Neutrophil (primary cell): ENCODE measurements around the gene ZNF641.
A peak's percentile ranks its signal among the peaks of the same experiment; 100 is the strongest.

Experiments used
- H3K27ac ChIP-seq: fragments of 200-600 bp; sonication (generic); 2 replicates; pipeline ENCODE4 v1.5.1; 2016; ENCODE audit warnings: mild to moderate bottlenecking, moderate library complexity
- H3K27me3 ChIP-seq: fragments of 200-600 bp; sonication (generic); 2 replicates; pipeline ENCODE4 v1.6.0; 2016; ENCODE audit warnings: mild to moderate bottlenecking
- H3K36me3 ChIP-seq: fragments of 200-600 bp; sonication (generic); 2 replicates; pipeline ENCODE4 v1.5.1; 2017
- H3K4me1 ChIP-seq, 2 experiments: fragments of 200-600 bp in 1 of 2; sonication (generic) in 1 of 2; 1 replicate in 1 of 2; 2 replicates in 1 of 2; pipeline versions ENCODE4 v1.5.1 to v1.6.1; 2013 to 2016; ENCODE audit warnings: low read depth in 1 of 2, low read length in 1 of 2, mild to moderate bottlenecking in 1 of 2, moderate library complexity in 1 of 2; ENCODE audit not compliant: control insufficient read depth in 1 of 2, insufficient read depth in 1 of 2
- H3K4me3 ChIP-seq, 2 experiments: fragments of 200-600 bp in 1 of 2; sonication (generic) in 1 of 2; 1 replicate in 1 of 2; 2 replicates in 1 of 2; pipeline ENCODE4 v1.5.1; 2013 to 2016; ENCODE audit warnings: low read depth in 1 of 2, low read length in 1 of 2, mild to moderate bottlenecking in 1 of 2, moderate library complexity in 1 of 2
- H3K9me3 ChIP-seq: fragments of 200-600 bp; sonication (generic); 2 replicates; pipeline ENCODE4 v1.5.1; 2016
- TF ChIP-seq, protein P1 (sequence below): fragments of 200-600 bp; sonication (generic); IDR thresholded peaks from 2 replicates; pipeline ENCODE4 v1.5.1; 2016; ENCODE audit warnings: antibody characterized with exemption

Gene ZNF641

DNA sequence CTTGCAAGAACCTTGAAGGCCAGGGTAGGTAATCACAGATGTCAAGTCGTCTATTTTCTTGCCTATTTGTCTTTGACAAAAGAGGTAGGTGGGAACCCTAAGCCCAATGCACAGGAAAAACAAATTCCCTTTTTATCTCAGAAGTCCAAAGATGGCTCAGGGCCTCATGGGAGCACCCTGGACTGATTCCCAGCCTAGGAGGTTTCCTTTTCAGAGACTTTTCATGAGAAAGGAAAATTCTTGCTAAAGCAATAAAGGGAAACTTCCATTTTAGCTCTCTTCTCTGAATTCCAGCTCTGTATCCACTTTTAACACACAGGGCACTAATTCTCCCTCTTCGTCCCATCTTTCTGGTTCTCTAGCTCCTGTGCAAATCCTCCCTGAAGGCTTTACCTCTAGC, 1.2 kb downstream of the ZNF641 start:
- Histone ChIP-seq H3K9me3 (no peaks in the 10 kb centered on the region), H3K36me3 (peaks cover 36% of the 10 kb centered on the region), H3K4me1 (peaks cover 24 to 26% of the 10 kb centered on the region in 2 experiments), H3K27ac (peak overlapping the region; percentile 95), H3K4me3 (peak overlapping the region; percentile 84), H3K27me3 (peaks cover 10% of the 10 kb centered on the region)
- TF ChIP-seq, protein P1, sequence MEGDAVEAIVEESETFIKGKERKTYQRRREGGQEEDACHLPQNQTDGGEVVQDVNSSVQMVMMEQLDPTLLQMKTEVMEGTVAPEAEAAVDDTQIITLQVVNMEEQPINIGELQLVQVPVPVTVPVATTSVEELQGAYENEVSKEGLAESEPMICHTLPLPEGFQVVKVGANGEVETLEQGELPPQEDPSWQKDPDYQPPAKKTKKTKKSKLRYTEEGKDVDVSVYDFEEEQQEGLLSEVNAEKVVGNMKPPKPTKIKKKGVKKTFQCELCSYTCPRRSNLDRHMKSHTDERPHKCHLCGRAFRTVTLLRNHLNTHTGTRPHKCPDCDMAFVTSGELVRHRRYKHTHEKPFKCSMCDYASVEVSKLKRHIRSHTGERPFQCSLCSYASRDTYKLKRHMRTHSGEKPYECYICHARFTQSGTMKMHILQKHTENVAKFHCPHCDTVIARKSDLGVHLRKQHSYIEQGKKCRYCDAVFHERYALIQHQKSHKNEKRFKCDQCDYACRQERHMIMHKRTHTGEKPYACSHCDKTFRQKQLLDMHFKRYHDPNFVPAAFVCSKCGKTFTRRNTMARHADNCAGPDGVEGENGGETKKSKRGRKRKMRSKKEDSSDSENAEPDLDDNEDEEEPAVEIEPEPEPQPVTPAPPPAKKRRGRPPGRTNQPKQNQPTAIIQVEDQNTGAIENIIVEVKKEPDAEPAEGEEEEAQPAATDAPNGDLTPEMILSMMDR: no peak

GRCh38 chr12:48342980-48343379, 7.7 kb downstream of the ZNF641 start:
- Histone ChIP-seq H3K36me3 (peaks cover 93% of the 10 kb centered on the region), H3K4me3 (no peak overlapping the region), H3K27me3 (no peaks in the 10 kb centered on the region), H3K9me3 (no peaks in the 10 kb centered on the region), H3K27ac (no peak overlapping the region), H3K4me1 (peaks cover 5 to 11% of the 10 kb centered on the region in 2 experiments)
- TF ChIP-seq, protein P1: no peak

GRCh38 chr12:48340943-48341342, 9.8 kb downstream of the ZNF641 start:
- Histone ChIP-seq H3K27me3 (no peaks in the 10 kb centered on the region), H3K4me1 (peaks cover 5 to 11% of the 10 kb centered on the region in 2 experiments), H3K36me3 (peaks cover 73% of the 10 kb centered on the region), H3K27ac (peak overlapping the region; percentile 43), H3K9me3 (no peaks in the 10 kb centered on the region), H3K4me3 (no peak overlapping the region)
- TF ChIP-seq, protein P1: no peak

DNA sequence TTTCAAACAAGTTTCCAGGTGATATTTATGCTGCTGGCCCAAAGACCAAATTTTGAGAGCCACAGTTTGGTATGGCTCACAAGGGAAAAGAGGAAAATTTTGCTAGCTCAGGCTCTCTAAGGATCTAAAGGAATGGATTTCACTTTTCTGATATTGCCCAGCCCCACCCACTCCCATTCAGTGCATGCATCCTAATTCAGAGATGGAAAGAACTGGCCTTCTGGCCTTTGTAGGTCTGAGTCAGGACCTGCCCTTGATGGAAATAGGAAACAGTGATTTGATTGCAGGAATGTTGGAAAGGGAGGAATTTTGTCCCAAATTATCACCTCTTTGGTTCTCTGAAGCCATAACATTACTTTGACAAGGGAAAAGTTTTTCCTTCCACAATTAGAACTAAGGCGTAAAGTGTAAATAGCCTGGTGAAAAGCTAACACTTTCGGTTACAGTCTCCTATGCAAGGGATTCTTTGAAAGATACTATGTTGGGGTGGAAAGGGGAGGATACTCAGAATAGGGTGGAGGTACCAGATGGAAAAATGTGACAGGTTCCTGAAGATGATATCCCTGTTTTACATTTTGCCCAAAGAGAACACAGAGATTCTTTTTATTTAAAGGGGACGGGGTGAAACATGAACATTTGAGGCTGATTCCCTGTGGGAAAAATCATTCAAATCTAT, 11.1 kb downstream of the ZNF641 start:
- H3K4me3 ChIP-seq: no peak overlapping the region
- H3K27me3 ChIP-seq: no peaks in the 10 kb centered on the region
- peaks cover 14 to 18% of the 10 kb centered on the region in 2 experiments for H3K4me1 ChIP-seq
- no peaks in the 10 kb centered on the region for H3K9me3 ChIP-seq
- H3K27ac ChIP-seq: no peak overlapping the region
- TF ChIP-seq, protein P1: no peak
- H3K36me3 ChIP-seq: peaks cover 59% of the 10 kb centered on the region

- Histone ChIP-seq H3K36me3 (peaks cover 29% of the 10 kb centered on the region), H3K4me3 (no peak overlapping the region), H3K27me3 (no peaks in the 10 kb centered on the region), H3K27ac (no peak overlapping the region), H3K4me1 (peaks cover 15 to 19% of the 10 kb centered on the region in 2 experiments), H3K9me3 (no peaks in the 10 kb centered on the region)
- TF ChIP-seq, protein P1: no peak
Observed at GRCh38 chr12:48336564-48336963, 14.2 kb downstream of the ZNF641 start.
